K562 (cell line): ENCODE results near the gene NOP58. TPM values are rescaled to one million over a fixed set of nuclear protein-coding genes. Genes with fewer than 3 reads are reported as not detected.

Experiments used
- ATAC-seq: fragments of 200-7000 bp; cut with Tn5 transposase; 3 replicates; pipeline ENCODE4 v1.9.1; 2020; ENCODE audit warnings: moderate library complexity
- BruUV-seq: library from RNA; stranded (reverse); fragments of 400-500 nt; replicated peaks from 2 replicates; lab custom pipeline; 2021; lab: Mats Ljungman, UMichigan
- CTCF ChIA-PET: fragments of 300-600 bp; formaldehyde crosslinking; extraction: SDS; loops from one replicate; lab custom pipeline; 2021; ENCODE audit warnings: low intra/inter-chr PET ratio; lab: Yijun Ruan, JAX
- POLR2A ChIA-PET: fragments of 300-600, 350-650 bp; sonication (Branson Sonifier 250); formaldehyde crosslinking; extraction: SDS; loops from one replicate; lab custom pipeline; 2021; ENCODE audit warnings: antibody characterized with exemption, inconsistent platforms; lab: Yijun Ruan, JAX
- DNase-seq, 4 experiments: peaks; one replicate each; pipeline versions ENCODE4 v3.0.0 to v3.0.0-alpha.2; 2011 to 2018; ENCODE audit warnings: low spot score in 3 of 4, mixed read lengths in 3 of 4; ENCODE audit errors: extremely low read depth in 1 of 4
- FAIRE-seq: peaks from 2 replicates; lab custom pipeline; 2011; peaks lifted over from hg19 to GRCh38; lab: Jason Lieb, UNC
- H2AFZ ChIP-seq: 2 replicates; pipeline ENCODE4 v1.6.0; 2011; ENCODE audit warnings: low read depth, low read length, control low read depth, inconsistent platforms
- H3K27ac ChIP-seq: fragments of 200-600 bp; 3 replicates; pipeline ENCODE4 v1.8.0; 2011; ENCODE audit warnings: low read depth, mild to moderate bottlenecking, control low read depth, inconsistent platforms, low read length, moderate library complexity, mixed read lengths; ENCODE audit errors: extremely low read depth
- H3K27me3 ChIP-seq, 2 experiments: fragments of 300-600 bp in 1 of 2; 2 replicates in 1 of 2; 3 replicates in 1 of 2; pipeline versions ENCODE4 v1.6.0 to v1.8.0; 2011; ENCODE audit warnings: inconsistent platforms in 2 of 2, low read length in 2 of 2, mild to moderate bottlenecking in 1 of 2, mixed read lengths in 1 of 2, moderate library complexity in 1 of 2; ENCODE audit not compliant: control insufficient read depth in 2 of 2, insufficient read depth in 2 of 2
- H3K36me3 ChIP-seq: fragments of 300-600 bp; 3 replicates; pipeline ENCODE4 v1.8.0; 2011; ENCODE audit warnings: mild to moderate bottlenecking, low read length, inconsistent platforms; ENCODE audit not compliant: control insufficient read depth, insufficient read depth
- H3K4me1 ChIP-seq, 2 experiments: fragments of 200-600 bp in 1 of 2; replicated peaks in 1 of 2; 2 replicates in 1 of 2; 3 replicates in 1 of 2; pipeline versions ENCODE4 v1.5.1 to v1.8.0; 2011; ENCODE audit warnings: inconsistent platforms in 2 of 2, low read length in 2 of 2, mild to moderate bottlenecking in 1 of 2, mixed read lengths in 1 of 2, moderate library complexity in 1 of 2; ENCODE audit not compliant: control insufficient read depth in 2 of 2, insufficient read depth in 2 of 2
- H3K4me2 ChIP-seq: 2 replicates; pipeline ENCODE4 v1.6.1; 2011; ENCODE audit warnings: low read length, control low read depth, inconsistent platforms, mixed read lengths; ENCODE audit not compliant: insufficient read depth
- H3K4me3 ChIP-seq: fragments of 200-600 bp; sonication (generic), shearing (Covaris generic); 2 replicates; pipeline ENCODE4 v1.5.1; 2016; ENCODE audit warnings: control low read depth, inconsistent platforms
- H3K79me2 ChIP-seq: fragments of 200-600 bp; 3 replicates; pipeline ENCODE4 v1.8.0; 2011; ENCODE audit warnings: low read length, inconsistent platforms; ENCODE audit not compliant: control insufficient read depth, insufficient read depth
- H3K9ac ChIP-seq, 2 experiments: 2 replicates each; pipeline versions ENCODE4 v1.6.0 to v1.6.1; 2011; ENCODE audit warnings: low read depth in 2 of 2, low read length in 2 of 2, control low read depth in 1 of 2, inconsistent platforms in 1 of 2, mild to moderate bottlenecking in 1 of 2, mixed read lengths in 1 of 2; ENCODE audit not compliant: insufficient read depth in 1 of 2
- H3K9me1 ChIP-seq: one replicate; pipeline ENCODE4 v1.6.0; 2011; ENCODE audit warnings: inconsistent platforms, mild to moderate bottlenecking, low read length, moderate library complexity; ENCODE audit not compliant: control insufficient read depth, insufficient read depth
- H3K9me3 ChIP-seq: replicated peaks from 2 replicates; pipeline ENCODE4 v1.5.1; 2011; ENCODE audit warnings: low read depth, low read length, inconsistent platforms; ENCODE audit not compliant: control insufficient read depth, insufficient read depth
- H4K20me1 ChIP-seq: replicated peaks from 2 replicates; pipeline ENCODE4 v1.6.1; 2011; ENCODE audit warnings: low read length, inconsistent platforms, mixed read lengths; ENCODE audit not compliant: control insufficient read depth, insufficient read depth
- CHD7 ChIP-seq: fragments of 200-600 bp; sonication (generic); IDR thresholded peaks from one replicate; pipeline ENCODE4 v1.6.1; 2012; ENCODE audit warnings: mild to moderate bottlenecking, low read depth, low read length, inconsistent platforms
- ZNF830 ChIP-seq: fragments of 250-450 bp; sonication (Bioruptor Pico); IDR thresholded peaks from 2 replicates; pipeline ENCODE4 v1.5.0; 2021; ENCODE audit warnings: mild to moderate bottlenecking
- WGBS: fragments of 100-300 bp; shearing (Covaris generic); methylation state at CpG from one replicate; pipeline ENCODE4 v1.1.6; 2016; ENCODE audit warnings: low coverage, mixed read lengths; ENCODE audit not compliant: insufficient coverage; ENCODE audit errors: missing lambda C conversion rate; 5-methylcytosine and 5-hydroxymethylcytosine counted together
- in situ Hi-C: fragments of 300-500 bp; cut with MboI; formaldehyde crosslinking; loops from 4 replicates; pipeline ENCODE4 v1.15.0; 2018; ENCODE audit warnings: inconsistent platforms, mixed read lengths
- intact Hi-C: fragments of 100-400 bp; cut with micrococcal nuclease; formaldehyde crosslinking; loops from 2 replicates; pipeline ENCODE4 v1.14.2; 2022
- polyA plus RNA-seq, 8 experiments: library from polyadenylated mRNA; depleted of rRNA in 4 of 8; stranded (reverse) in 5 of 8; unstranded in 3 of 8; fragments of >200 nt; fragmentation: Nextera tagmentation in 2 of 8; fragmentation: Illumina TruSeq in 1 of 8; extraction: Ambion mirVana in 2 of 8; extraction: Trizol in 1 of 8; gene quantifications; 2 replicates each; pipeline versions ENCODE4 v1.2.1 to v1.2.3, GENCODE V29; 2011 to 2014; ENCODE audit warnings: inconsistent platforms in 1 of 8, missing spikeins in 1 of 8
- total RNA-seq, 7 experiments: library from RNA; depleted of rRNA in 6 of 7; stranded (reverse); fragments of >200 nt in 6 of 7; fragmentation: Illumina TruSeq in 2 of 7; extraction: Trizol in 2 of 7; gene quantifications; 2 replicates each; pipeline versions ENCODE4 v1.2.1 to v1.2.3, GENCODE V29; 2011 to 2021; ENCODE audit warnings: low replicate concordance in 1 of 7

The NOP58 gene
- total and polyA plus RNA-seq, 9 of the 15 experiments (the other 6 are each of a cell fraction or from before 2014, with no cell fraction given): 132 to 332 (median 208) TPM

- intact Hi-C loops: no loop called here
- DNase-seq (no peak), ATAC-seq (no peak), FAIRE-seq (no peak)
- H2AFZ ChIP-seq: no peak overlapping the region
- H3K4me2 ChIP-seq: no peak overlapping the region
- no peaks in the 10 kb centered on the region for H3K4me1 ChIP-seq
- H3K9ac ChIP-seq: no peak overlapping the region
- H3K9me1 ChIP-seq: no peaks in the 10 kb centered on the region
- peaks cover 23% of the 10 kb centered on the region; the same call in 2 of the 3 replicates for H3K36me3 ChIP-seq
- no peaks in the 10 kb centered on the region for H3K79me2 ChIP-seq
- H3K27ac ChIP-seq: no peak overlapping the region
- ChIA-PET POLR2A (no interaction called here), CTCF (no interaction called here)
- H3K27me3 ChIP-seq: no peaks in the 10 kb centered on the region
- H3K9me3 ChIP-seq: no peaks in the 10 kb centered on the region
- in situ Hi-C loops: no loop called here
- H4K20me1 ChIP-seq: no peaks in the 10 kb centered on the region
- no peak overlapping the region for H3K4me3 ChIP-seq
- no TSS peak for BruUV-seq
- WGBS: 89% methylated on average over 3 of the region's 4 CpGs
- TF ChIP-seq CHD7: no peak
- no peak for TF ChIP-seq ZNF830 (CRISPR knock-in tag)
These were observed 46.3 kb downstream of the NOP58 start for GRCh38 chr2:202311823-202312388.
